Stimulated activated CD4-positive, alpha-beta T cell treated with anti-CD3 and anti-CD28 coated beads, Interleukin-4, amount 100 ng/mL, for 48 hours (primary cell): Measurements from ENCODE around the gene SULF2.

Experiments used
- DNase-seq, 2 donors: peaks; one replicate each; pipeline ENCODE4 v3.0.0-alpha.2; 2020; ENCODE audit warnings: low read depth in 2 of 2

Gene SULF2

GRCh38 chr20:47784599-47785310 lies 526 bp downstream of the SULF2 start:
- no peak for DNase-seq

GRCh38 chr20:47783828-47784598 lies 1.3 kb downstream of the SULF2 start:
- DNase-seq, result no peak

- no peak for DNase-seq
Observed at GRCh38 chr20:47782920-47783552, 2.2 kb downstream of the SULF2 start.

- no peak for DNase-seq
Observed at GRCh38 chr20:47782076-47782475, 3.2 kb downstream of the SULF2 start.

GRCh38 chr20:47781632-47782031 lies 3.6 kb downstream of the SULF2 start:
- no peak for DNase-seq

- no peak for DNase-seq
Observed at GRCh38 chr20:47780720-47781389, 4.4 kb downstream of the SULF2 start.

- DNase-seq, result no peak
Observed at GRCh38 chr20:47778398-47779354, 6.6 kb downstream of the SULF2 start.

GRCh38 chr20:47777220-47777619 lies 8.1 kb downstream of the SULF2 start:
- no peak for DNase-seq

- DNase-seq, result no peak
Observed at GRCh38 chr20:47776639-47777038, 8.6 kb downstream of the SULF2 start.

- DNase-seq, result no peak
Observed at GRCh38 chr20:47775841-47776240, 9.4 kb downstream of the SULF2 start.

- DNase-seq, result no peak
Observed at GRCh38 chr20:47775039-47775438, 10.2 kb downstream of the SULF2 start.

GRCh38 chr20:47774131-47774777 lies 11.0 kb downstream of the SULF2 start:
- no peak for DNase-seq

GRCh38 chr20:47773371-47773786 lies 11.9 kb downstream of the SULF2 start:
- DNase-seq, result no peak

GRCh38 chr20:47770935-47771334 lies 14.3 kb downstream of the SULF2 start:
- no peak for DNase-seq

GRCh38 chr20:47768016-47768824 lies 17.1 kb downstream of the SULF2 start:
- DNase-seq, result no peak

GRCh38 chr20:47765691-47766594 lies 19.3 kb downstream of the SULF2 start:
- no peak for DNase-seq

- DNase-seq, result no peak
Observed at GRCh38 chr20:47765271-47765670, 20.0 kb downstream of the SULF2 start.

GRCh38 chr20:47764154-47764733 lies 21.0 kb downstream of the SULF2 start:
- no peak for DNase-seq
